NCI-H1092 treated with DMSO at 0.1 percent for 48 hours (cell line): ENCODE data around the gene FYB2.

Source experiments
- DNase-seq: peaks from one replicate; lab custom pipeline; 2025; lab: John Stamatoyannopoulos, UW

Gene FYB2

DNA sequence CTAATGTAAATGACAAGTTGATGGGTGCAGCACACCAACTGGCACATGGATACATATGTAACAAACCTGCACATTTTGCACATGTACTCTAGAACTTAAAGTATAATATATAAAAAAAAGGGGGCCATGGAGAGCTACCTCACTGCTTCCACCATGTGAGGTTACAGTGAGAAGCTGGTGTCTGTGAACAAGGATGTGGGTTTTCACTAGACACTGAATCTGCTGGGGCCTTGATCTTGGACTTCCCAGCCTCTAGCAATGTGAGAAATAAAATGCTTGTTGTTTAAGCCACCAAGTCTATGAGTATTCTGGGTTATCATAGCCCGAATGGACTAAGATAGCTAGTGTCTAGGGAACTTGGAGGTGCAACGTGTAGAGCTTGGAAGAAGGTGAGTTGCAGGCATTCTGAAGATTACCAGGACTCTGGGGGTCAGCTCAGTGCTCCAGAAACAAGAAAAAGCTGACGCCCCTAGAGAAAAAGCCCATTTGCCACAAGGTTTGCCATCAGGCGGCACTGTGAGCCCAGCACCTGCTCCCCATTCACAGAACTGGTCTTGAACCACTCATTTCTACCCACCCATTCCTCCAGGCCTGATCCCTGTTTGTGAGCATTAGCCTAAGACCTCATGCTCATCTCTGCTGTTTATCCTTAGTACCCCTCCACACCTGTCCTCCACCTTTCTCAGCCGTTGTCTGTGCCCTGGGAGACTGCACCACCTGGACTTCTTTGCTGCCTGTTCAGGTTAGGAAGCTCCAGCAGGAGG is 15.1 kb upstream of the FYB2 start:
- DNase-seq: no peak

GRCh38 chr1:56833088-56833487 is 13.9 kb upstream of the FYB2 start:
- no peak for DNase-seq

- peak; percentile 21 for DNase-seq
These were observed 12.9 kb upstream of the FYB2 start for GRCh38 chr1:56831871-56832693.

- no peak for DNase-seq
These were observed 10.8 kb upstream of the FYB2 start for GRCh38 chr1:56830052-56830451.

DNA sequence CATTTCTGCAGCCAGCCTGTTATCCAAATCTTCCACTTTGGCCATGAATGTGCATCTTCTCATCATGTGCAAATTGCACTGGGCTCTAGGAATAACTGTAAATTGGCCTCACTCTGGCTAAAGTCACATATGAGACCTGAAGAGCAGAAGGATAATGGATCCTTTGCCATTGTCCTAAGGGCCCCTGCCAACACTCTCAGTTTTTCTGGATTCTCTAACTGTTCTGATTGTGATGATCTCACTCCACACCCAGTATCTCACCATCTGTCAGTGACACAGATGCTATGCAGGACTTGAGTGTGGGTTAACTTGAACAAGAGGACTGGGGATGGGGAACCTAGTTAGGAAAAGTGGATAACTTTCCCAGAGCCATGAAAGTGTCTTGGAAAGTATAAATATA is 8.5 kb upstream of the FYB2 start:
- no peak for DNase-seq

GRCh38 chr1:56825436-56825835 is 6.2 kb upstream of the FYB2 start:
- no peak for DNase-seq

GRCh38 chr1:56824938-56825337 is 5.7 kb upstream of the FYB2 start:
- DNase-seq: peak; percentile 23

DNA sequence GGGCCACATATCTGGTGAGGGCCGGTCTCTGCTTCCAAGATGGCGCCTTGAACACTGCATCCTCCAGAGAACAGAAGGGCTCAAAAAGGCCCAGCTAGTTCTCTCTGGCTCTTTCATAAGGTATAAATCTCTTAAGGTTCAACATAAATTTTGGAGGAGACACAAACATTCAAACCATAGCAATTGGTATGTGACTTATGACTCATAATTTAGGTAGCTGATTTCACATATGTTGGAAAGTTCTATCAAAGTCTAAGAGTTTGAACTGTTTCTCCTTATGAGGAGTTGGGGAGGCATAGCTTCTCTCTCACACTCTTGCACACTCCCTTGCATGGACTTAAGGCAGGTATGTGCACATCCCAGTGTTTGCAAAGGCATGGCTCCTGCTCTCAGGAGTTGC is 5.1 kb upstream of the FYB2 start:
- DNase-seq: no peak

DNA sequence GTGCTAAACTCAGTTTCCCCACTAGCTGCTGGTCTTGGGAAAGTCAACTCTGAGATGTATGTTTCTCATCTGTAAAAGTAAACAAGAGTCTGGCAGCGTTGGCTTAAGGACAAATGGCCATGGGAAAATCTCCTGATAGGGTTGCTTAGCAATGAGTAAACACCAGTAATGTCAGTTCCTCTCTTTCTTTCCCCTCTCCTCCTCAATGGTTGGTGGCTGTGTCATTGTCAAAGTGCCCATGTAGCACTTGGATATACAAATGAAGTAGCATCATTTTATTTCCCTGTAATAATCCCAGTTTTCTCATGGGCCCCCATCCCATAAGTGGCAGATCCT is 2.2 kb upstream of the FYB2 start:
- no peak for DNase-seq

DNA sequence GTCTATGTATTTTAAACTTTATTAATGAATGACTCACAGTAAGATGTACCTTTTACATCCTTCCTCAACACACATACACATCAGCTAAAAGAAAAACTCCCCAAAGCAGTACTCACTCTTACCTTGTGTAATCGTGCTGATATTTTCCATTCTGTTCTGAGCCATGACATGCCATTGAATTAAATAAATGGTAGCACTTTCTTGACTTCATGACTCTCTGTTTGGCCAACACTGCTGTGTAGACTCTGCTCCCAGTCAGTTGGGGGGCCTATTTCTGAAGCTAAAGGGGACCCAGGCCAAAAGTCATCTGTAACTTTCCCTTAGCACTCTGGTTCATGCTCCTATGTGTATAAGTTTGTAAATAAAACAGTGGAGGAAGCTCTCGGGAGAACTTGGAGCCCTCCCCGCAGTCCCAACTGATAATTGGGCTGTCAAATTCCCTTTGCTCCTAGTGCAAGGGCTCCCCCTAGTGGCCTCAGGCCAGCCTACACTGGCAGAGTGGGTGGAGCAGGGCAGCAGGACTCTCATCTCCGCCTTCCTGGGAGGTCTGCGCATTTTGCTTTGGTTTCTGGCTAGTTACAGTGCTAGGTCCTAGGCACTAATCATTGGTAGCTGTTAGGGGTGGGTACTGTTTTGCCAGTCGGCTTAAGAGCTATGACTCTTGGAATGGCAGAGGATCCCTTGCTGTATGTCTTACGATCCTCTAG is 1.7 kb upstream of the FYB2 start:
- DNase-seq: peak; percentile 40

DNA sequence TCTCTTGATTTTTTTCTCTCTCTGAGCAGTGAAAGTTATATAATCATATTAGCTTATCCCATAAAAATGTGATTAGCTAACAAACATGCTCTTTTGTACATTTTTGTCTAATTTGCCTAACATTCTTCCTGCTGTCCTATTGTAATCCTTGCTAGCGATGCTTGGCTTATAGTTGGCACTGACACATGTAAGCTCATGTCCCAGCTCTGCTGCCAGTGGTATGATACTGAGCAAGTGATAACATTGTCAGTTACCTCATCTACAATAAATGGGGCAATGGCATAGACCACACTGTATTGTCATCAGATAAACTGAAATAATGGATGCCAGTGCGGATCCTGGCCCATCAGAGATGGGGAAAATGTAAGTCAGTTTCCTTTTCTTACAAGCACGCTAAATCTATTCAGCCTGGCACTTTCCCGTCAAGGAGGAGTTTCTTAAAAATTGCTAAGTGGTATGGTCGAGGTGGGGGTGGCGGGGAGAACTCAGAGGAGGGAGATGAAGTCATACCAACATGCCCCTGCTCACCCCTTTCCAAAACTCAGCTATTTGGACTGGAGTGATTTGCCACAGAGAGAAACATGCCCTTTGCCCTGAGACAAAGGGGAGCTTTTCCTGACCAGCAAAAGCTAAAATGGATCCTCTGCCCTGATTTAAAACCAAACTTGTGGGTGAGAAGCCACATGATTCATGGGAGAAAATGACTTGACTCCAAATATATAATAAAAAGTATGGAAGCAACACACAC is 1.3 kb downstream of the FYB2 start:
- no peak for DNase-seq

DNA sequence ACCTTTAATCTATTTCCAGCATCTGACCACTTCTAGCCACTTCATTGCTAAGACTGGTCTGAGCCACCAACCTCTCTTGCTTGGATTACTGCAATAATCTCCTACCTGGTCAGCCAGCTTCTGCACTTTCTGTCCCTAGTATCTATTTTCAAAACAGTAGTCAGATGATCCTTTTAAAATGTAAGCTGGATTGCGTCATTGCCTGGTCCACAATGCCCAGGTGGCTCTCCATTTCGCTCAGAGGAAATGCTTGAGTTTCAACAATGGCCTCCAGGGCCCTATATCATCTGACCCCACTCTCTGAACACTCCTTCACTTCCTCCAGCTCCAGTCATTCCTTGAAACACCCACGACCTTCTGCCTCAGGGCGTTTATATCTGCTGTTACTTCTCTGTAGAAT is 2.3 kb downstream of the FYB2 start:
- no peak for DNase-seq

- DNase-seq: no peak
These were observed 2.9 kb downstream of the FYB2 start for GRCh38 chr1:56816264-56816663.

- DNase-seq: no peak
These were observed 5.0 kb downstream of the FYB2 start for GRCh38 chr1:56814205-56814604.

GRCh38 chr1:56811331-56811730 is 7.9 kb downstream of the FYB2 start:
- no peak for DNase-seq

DNA sequence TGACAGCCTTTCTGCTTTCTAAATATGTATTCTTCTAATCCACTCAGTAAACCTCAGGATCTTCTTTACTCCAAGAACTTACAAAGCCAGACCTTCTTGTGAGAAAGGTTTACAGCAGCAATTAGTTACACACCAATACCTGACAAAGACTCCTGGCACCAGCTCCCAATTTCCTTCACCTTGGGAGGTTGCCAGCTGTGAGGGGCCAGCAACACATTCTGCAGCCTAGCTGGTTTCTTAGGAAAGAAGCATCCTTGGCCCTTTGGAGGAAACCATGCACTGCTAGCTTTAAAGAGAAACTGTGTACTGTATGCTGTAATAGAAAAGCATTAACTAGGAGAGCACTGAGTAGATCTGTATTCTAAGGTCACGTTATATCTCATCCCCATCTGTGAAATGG is 10.8 kb downstream of the FYB2 start:
- DNase-seq: no peak

GRCh38 chr1:56806804-56807203 is 12.4 kb downstream of the FYB2 start:
- DNase-seq: no peak

DNA sequence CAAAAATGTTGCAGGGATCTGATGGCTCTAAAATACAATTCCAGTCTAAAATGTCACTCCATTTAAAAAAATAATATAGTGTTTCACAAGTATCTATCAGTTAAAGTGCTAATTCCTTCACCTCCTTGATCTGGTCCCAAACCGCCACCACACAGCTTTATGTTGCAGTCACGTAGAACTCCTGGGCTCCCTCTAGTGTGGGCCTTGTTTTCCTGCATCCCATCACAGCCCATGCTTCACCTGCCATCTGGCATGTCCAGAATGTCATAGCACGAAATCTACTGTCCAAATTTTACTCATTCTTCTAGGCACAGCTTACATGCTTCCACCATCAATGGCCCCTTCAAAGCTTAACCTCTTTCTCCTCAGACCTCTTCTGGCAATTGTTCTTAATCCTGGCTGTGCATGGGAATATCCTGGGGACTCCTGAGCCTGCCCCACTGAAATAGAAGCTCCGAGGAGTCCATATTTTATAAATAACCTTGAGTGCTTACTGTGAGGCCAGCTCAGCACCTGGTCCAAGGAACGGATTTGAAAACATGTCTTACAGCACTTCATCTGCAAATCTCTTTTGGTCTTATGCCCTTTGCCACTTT is 15.5 kb downstream of the FYB2 start:
- peak; percentile 14 for DNase-seq

DNA sequence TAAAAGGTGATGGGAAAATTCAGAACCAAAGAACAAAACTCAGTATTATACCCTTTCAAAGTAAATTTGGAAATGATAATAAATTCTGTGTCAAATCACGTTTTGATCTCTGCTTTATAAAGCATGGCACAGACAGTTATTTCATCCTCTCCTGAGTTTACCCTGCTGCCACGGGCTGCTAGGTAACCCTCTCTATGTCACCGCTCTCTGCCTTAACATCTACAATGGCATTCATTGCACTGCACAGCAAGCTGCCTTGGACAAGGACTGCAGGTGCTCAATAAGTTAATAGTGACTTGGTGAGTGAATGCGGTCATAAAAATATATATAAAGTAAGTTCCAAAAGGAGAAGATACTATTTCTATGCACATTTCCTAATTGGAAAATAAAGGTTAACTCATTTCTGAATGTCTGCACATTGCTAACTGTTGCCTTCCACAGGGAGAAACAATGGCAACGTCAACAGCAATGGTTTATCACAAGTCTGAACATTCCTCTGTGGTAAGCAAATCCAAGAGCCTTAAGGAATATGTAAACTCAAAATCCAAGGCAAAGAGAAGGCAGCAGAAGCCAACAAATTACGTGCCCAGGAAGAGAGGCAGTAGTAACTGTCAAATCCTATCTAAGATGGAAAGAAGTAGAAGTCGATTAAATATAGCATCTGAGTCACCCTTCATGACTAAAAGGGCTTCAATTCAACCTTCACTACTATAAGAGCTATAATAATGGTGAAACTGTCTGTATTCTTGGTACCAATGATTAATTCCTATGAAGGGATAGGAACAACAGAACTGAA is 19.4 kb downstream of the FYB2 start:
- DNase-seq: no peak

DNA sequence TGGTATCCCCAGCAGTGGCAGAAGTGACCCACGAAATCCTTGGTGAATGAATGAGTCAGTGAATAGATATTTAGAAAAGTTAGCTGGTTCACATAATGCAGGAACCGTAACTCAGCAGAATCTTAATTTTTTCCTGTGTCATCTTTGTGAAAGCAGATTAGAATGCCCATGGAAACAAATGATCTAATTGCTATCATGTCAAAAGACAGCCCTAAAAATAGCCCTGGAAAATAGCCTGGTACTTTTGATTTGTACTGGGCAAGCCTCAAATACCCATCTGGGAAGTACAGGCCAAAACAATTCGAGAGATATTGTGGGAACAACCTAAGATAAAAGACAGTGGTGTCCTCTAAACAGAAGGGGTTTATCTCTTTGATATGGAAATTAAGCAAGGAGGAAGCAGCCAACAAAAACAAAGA is 21.1 kb downstream of the FYB2 start:
- DNase-seq: no peak

- DNase-seq: peak; percentile 29
These were observed 22.0 kb downstream of the FYB2 start for GRCh38 chr1:56797065-56797685.
